GM12864 (cell line): ENCODE measurements around the gene SETD4.

Experiments
- DNase-seq: peaks from one replicate; pipeline ENCODE4 v3.0.0-alpha.2; 2011; ENCODE audit warnings: low read depth
- H3K4me3 ChIP-seq: 2 replicates; pipeline ENCODE4 v1.5.1; 2011; ENCODE audit warnings: mild to moderate bottlenecking, low read depth, low read length, control low read depth
- TF ChIP-seq, protein P1 (sequence below): IDR thresholded peaks from 2 replicates; pipeline ENCODE4 v1.5.1; 2011; ENCODE audit warnings: low read depth, mild to moderate bottlenecking, moderate library complexity, low read length, control low read depth, inconsistent platforms; ENCODE audit errors: missing control alignments

SETD4 gene

DNA sequence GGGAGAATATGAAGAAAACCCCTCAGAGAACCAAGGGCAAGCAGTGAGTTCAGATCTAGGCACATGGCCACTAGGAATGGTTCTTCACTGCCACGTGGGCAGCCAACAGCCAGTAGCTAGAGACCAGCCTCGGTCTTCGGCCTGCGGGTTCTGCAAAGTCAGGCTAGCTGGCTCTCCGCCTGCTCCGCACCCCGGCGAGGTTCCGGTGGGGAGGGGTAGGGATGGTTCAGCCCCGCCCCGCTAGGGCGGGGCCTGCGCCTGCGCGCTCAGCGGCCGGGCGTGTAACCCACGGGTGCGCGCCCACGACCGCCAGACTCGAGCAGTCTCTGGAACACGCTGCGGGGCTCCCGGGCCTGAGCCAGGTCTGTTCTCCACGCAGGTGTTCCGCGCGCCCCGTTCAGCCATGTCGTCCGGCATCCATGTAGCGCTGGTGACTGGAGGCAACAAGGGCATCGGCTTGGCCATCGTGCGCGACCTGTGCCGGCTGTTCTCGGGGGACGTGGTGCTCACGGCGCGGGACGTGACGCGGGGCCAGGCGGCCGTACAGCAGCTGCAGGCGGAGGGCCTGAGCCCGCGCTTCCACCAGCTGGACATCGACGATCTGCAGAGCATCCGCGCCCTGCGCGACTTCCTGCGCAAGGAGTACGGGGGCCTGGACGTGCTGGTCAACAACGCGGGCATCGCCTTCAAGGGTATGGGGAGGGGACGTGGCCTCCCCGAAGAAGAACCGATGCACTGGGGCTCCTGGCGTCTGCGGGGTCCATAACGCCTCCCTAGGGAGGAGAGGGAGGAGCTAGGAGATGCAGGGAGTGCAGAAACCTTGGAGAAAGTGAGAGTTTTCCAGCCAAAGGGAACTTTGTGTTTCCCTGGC lies 9.6 kb upstream of the SETD4 start, which contains the start of gene CBR1:
CBR1 (plus strand) TSS at position 312 of the 871 bp plus-strand sequence; CDS start at position 404, 92 bp downstream.
- TF ChIP-seq, protein P1, sequence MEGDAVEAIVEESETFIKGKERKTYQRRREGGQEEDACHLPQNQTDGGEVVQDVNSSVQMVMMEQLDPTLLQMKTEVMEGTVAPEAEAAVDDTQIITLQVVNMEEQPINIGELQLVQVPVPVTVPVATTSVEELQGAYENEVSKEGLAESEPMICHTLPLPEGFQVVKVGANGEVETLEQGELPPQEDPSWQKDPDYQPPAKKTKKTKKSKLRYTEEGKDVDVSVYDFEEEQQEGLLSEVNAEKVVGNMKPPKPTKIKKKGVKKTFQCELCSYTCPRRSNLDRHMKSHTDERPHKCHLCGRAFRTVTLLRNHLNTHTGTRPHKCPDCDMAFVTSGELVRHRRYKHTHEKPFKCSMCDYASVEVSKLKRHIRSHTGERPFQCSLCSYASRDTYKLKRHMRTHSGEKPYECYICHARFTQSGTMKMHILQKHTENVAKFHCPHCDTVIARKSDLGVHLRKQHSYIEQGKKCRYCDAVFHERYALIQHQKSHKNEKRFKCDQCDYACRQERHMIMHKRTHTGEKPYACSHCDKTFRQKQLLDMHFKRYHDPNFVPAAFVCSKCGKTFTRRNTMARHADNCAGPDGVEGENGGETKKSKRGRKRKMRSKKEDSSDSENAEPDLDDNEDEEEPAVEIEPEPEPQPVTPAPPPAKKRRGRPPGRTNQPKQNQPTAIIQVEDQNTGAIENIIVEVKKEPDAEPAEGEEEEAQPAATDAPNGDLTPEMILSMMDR: no peak
- DNase-seq: peak; percentile 87
- peak within 1 kb of the TSS; percentile 75 for H3K4me3 ChIP-seq

DNA sequence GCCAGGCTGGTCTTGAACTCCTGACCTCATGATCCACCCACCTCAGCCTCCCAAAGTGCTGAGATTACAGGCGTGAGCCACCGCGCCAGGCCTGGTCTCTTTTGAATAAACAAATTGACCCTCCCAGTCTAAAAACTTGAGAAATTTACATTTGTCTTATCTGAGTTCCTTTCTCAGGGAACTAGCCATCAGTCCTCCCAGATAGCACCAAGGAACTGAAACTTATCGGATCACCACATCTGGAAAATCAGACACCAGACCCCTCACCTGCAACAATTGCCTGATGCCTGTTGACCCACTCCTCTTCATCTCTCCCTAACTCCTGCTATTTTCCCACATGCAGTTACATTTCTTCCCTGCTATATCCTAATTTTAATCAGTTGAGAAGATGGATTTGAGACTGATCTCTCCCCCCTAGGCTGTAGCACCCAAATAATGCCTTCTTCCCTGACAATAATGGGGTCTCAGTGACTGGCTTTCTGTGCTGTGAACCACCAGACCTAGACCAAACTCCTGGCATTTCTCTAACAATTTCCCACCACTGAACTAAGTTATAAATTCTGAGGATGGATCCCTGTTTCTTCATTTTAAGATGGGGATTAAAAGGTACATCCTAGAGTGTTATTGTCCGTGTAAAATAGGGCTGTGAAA lies 8.5 kb upstream of the SETD4 start:
- TF ChIP-seq, protein P1: no peak
- DNase-seq: no peak
- H3K4me3 ChIP-seq: no peak overlapping the region

DNA sequence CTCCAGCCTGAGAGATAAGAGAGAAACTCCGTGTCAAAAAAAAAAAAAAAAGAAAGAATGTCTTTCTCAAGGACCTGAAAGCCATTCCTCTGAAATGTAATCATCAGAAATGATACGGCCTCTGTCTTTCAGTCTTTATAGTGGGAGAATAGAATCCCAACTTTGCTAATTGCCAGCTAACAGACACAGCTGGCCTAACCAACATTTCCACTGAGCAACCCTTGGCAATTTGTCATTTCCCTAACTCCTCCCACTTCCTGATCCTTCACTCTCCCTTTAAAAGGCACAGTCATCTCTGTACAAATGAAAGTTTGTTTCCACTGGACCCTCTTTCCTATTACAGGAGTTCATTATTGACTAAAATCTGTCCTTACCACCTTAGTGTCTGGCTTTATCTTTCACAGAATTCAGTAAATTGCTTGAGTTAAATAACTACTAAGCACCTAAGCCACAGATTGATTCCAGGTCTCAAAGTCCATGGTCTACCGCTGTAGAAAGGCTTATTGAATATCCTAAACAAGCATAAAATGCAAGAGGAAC lies 5.2 kb upstream of the SETD4 start:
- H3K4me3 ChIP-seq: no peak overlapping the region
- TF ChIP-seq, protein P1: no peak
- no peak for DNase-seq

DNA sequence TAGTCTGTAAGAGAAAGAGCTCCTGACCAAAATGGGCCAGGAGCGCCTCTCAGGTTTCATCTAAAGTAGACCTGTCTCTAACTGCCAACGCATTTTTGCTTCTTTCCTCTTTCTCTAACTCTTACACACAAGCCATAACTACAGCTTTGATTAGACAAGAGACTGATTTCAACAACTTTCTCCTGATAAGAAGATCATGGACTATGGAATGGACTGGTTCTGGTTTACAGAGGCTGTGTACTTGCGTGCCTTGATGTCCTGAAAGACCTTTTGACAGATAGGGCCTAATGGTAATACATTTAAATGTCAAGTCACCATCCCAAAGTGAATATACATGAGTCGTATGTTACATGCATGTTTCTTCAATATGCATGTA lies 3.7 kb upstream of the SETD4 start:
- DNase-seq: no peak
- no peak overlapping the region for H3K4me3 ChIP-seq
- TF ChIP-seq, protein P1: no peak

DNA sequence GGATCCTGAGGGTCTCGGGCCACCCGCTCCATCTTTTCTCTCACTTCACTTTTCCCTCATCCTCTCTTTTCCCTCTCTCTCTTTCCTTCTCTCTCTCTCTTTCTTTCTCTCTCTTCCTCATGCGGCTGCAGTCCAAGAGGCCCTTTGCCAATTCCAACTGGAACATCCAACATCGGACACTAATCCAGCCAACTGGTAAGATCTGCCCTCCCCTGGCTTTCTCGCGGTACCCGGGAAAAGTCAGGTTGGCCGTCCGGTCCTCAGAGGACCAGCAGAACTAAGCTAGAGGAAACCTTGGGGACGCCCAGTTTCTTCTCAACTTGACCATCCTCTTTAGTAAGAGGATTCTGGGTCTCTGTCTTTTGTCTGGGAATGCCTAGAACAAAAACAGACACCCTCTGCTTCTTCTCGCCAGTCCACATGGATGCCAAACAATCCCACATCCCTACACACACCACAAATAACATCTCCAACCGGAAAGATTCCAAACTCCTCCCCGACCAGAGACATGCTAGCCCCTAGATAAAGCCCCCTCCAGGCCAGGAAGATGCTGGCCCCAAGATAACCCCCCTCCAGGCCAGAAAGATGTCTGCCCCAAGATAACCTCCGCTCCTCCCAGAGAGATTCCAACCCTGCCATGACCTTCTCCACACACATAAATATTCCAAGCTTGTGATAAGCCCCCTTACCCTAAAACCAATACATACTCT lies 3.2 kb upstream of the SETD4 start:
- no peak overlapping the region for H3K4me3 ChIP-seq
- TF ChIP-seq, protein P1: no peak
- DNase-seq: no peak

DNA sequence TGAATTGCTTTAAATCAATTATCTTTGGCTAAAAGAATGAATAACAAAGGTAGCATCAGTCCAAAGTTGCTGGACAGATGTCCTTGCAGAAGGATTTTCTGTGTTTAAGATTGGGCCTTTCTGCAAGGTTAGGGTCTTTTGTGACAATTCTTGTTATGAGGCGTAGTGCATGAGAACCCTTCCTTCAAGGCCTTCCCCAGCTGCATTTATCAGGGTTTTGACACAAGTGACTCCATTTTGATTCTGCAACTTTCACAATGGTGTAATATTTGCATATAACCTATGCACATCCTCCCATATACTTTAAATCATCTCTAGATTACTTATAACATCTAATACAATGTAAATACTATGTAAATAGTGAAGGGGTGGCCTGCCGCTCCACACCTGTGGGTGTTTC lies 1.1 kb upstream of the SETD4 start:
- TF ChIP-seq, protein P1: no peak
- no peak overlapping the region for H3K4me3 ChIP-seq
- DNase-seq: no peak
